Hematopoietic multipotent progenitor cell treated with erythropoietin and hydrocortisone succinate and interleukin-3 and kit ligand, for 8 days (in vitro differentiated cells): ENCODE measurements around the gene OTOGL.
"Not testable (repeated sequence)": the region's sequence is repeated elsewhere in the genome, so short reads cannot be mapped to it uniquely, and the experiment has no call there.

Source experiments
- DNase-seq: peaks from one replicate; pipeline ENCODE4 v3.0.0-alpha.2; 2015

OTOGL gene

GRCh38 chr12:80235944-80236343, 136.6 kb downstream of the OTOGL start:
- no peak for DNase-seq

GRCh38 chr12:80239867-80240266, 140.5 kb downstream of the OTOGL start:
- DNase-seq, result no peak

- DNase-seq, result no peak
Measured at GRCh38 chr12:80241576-80242273, 142.4 kb downstream of the OTOGL start.

GRCh38 chr12:80242321-80242720, 143.0 kb downstream of the OTOGL start:
- no peak for DNase-seq

GRCh38 chr12:80249581-80249980, 150.2 kb downstream of the OTOGL start:
- not testable (repeated sequence) for DNase-seq

GRCh38 chr12:80257920-80258319, 158.6 kb downstream of the OTOGL start:
- no peak for DNase-seq

GRCh38 chr12:80260269-80260668, 160.9 kb downstream of the OTOGL start:
- DNase-seq, result no peak

GRCh38 chr12:80261403-80261802, 162.1 kb downstream of the OTOGL start:
- no peak for DNase-seq

- DNase-seq, result no peak
Measured at GRCh38 chr12:80262346-80262745, 163.0 kb downstream of the OTOGL start.

- no peak for DNase-seq
Measured at GRCh38 chr12:80262771-80263170, 163.4 kb downstream of the OTOGL start.

- no peak for DNase-seq
Measured at GRCh38 chr12:80264386-80264785, 165.0 kb downstream of the OTOGL start.

GRCh38 chr12:80264891-80265290, 165.6 kb downstream of the OTOGL start:
- no peak for DNase-seq

- DNase-seq, result no peak
Measured at GRCh38 chr12:80268924-80269749, 169.8 kb downstream of the OTOGL start.

GRCh38 chr12:80269803-80270552, 170.6 kb downstream of the OTOGL start:
- DNase-seq, result peak; percentile 39

- no peak for DNase-seq
Measured at GRCh38 chr12:80271780-80272179, 172.4 kb downstream of the OTOGL start.

- no peak for DNase-seq
Measured at GRCh38 chr12:80272387-80272915, 173.1 kb downstream of the OTOGL start.

GRCh38 chr12:80273144-80273543, 173.8 kb downstream of the OTOGL start:
- no peak for DNase-seq

- no peak for DNase-seq
Measured at GRCh38 chr12:80277732-80278131, 178.4 kb downstream of the OTOGL start.

GRCh38 chr12:80282226-80282625, 182.9 kb downstream of the OTOGL start:
- DNase-seq, result no peak

GRCh38 chr12:80282761-80283160, 183.4 kb downstream of the OTOGL start:
- DNase-seq, result no peak

GRCh38 chr12:80291108-80291754, 191.9 kb downstream of the OTOGL start:
- DNase-seq, result no peak

- DNase-seq, result no peak
Measured at GRCh38 chr12:80293347-80293746, 194.0 kb downstream of the OTOGL start.

GRCh38 chr12:80293759-80294158, 194.4 kb downstream of the OTOGL start:
- DNase-seq, result no peak
